ENCODE measurements around the gene KDELR3.

DNA sequence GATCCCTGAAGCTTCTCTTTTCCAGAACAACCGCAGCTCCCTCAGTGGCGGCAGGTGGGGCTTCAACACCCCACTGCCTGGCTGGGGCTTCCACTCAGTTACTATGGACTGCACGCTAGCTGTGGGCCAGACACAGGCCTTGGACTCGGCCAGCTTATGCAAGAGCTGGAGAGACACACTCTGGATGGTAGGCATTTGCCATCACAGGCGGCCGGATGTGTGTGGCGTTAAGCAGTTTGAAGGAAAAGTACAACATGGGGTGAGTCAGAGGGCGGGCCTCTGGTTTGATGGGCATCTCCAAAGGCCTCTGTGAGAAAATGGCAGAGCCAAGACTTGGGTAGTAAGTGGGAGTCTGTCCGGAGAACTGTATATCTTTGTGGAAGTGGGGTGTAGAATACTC, 30.5 kb upstream of the KDELR3 start:
- TF ChIP-seq, protein P1, sequence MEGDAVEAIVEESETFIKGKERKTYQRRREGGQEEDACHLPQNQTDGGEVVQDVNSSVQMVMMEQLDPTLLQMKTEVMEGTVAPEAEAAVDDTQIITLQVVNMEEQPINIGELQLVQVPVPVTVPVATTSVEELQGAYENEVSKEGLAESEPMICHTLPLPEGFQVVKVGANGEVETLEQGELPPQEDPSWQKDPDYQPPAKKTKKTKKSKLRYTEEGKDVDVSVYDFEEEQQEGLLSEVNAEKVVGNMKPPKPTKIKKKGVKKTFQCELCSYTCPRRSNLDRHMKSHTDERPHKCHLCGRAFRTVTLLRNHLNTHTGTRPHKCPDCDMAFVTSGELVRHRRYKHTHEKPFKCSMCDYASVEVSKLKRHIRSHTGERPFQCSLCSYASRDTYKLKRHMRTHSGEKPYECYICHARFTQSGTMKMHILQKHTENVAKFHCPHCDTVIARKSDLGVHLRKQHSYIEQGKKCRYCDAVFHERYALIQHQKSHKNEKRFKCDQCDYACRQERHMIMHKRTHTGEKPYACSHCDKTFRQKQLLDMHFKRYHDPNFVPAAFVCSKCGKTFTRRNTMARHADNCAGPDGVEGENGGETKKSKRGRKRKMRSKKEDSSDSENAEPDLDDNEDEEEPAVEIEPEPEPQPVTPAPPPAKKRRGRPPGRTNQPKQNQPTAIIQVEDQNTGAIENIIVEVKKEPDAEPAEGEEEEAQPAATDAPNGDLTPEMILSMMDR (conservative IDR thresholded peaks at IDR 0.05; ENCODE audit: low read length) = no peak
- no peak for TF ChIP-seq EZH2phosphoT487 (IDR thresholded peaks at IDR 0.05; ENCODE audit: borderline replicate concordance, low read depth, low read length)

Data from OCI-LY7 (cell line).